SU-DHL-6 (cell line): ENCODE measurements around the gene TESK2.

Experiments
- H2AFZ ChIP-seq: fragments of 200-600 bp; sonication (generic); 2 replicates; pipeline ENCODE4 v1.6.1; 2014; ENCODE audit warnings: low read depth, mild to moderate bottlenecking, moderate library complexity, mixed read lengths, antibody characterized with exemption, low read length; ENCODE audit not compliant: severe bottlenecking
- H3F3A ChIP-seq: fragments of 200-600 bp; shearing (Covaris generic); 2 replicates; pipeline ENCODE4 v1.6.0; 2016; ENCODE audit warnings: antibody characterized with exemption, mild to moderate bottlenecking; ENCODE audit not compliant: insufficient read depth
- H3K27ac ChIP-seq: fragments of 200-600 bp; sonication (generic); 2 replicates; pipeline ENCODE4 v1.5.1; 2016; ENCODE audit warnings: low read depth, mild to moderate bottlenecking, low read length, moderate library complexity, mixed read lengths
- H3K27me3 ChIP-seq: fragments of 200-600 bp; sonication (generic), shearing (Covaris generic); 2 replicates; pipeline ENCODE4 v1.6.0; 2014; ENCODE audit warnings: mild to moderate bottlenecking, low read length
- H3K36me3 ChIP-seq: fragments of 200-600 bp; sonication (generic); 2 replicates; pipeline ENCODE4 v1.6.1; 2014; ENCODE audit warnings: mild to moderate bottlenecking, low read length, mixed read lengths
- H3K4me2 ChIP-seq: fragments of 300-600, 200-600 bp; shearing (Covaris generic), sonication (generic); 2 replicates; pipeline ENCODE4 v1.6.0; 2014; ENCODE audit warnings: low read length, low read depth, mild to moderate bottlenecking; ENCODE audit not compliant: poor library complexity, severe bottlenecking
- H3K4me3 ChIP-seq: fragments of 200-600 bp; sonication (generic); 2 replicates; pipeline ENCODE4 v1.5.1; 2014; ENCODE audit warnings: antibody characterized with exemption, low read length, mild to moderate bottlenecking, mixed read lengths; ENCODE audit not compliant: insufficient read depth, poor library complexity, severe bottlenecking
- H3K79me2 ChIP-seq: fragments of 200-600 bp; sonication (generic); 2 replicates; pipeline ENCODE4 v1.6.1; 2014; ENCODE audit warnings: mild to moderate bottlenecking, low read length, moderate library complexity; ENCODE audit not compliant: insufficient read depth
- H3K9ac ChIP-seq: fragments of 200-600 bp; sonication (generic); 2 replicates; pipeline ENCODE4 v1.7.0; 2014; ENCODE audit warnings: mild to moderate bottlenecking, low read length
- H3K9me2 ChIP-seq: fragments of 200-600 bp; sonication (generic); replicated peaks from 2 replicates; pipeline ENCODE4 v1.6.1; 2014; ENCODE audit warnings: low read length; ENCODE audit not compliant: insufficient read depth
- H3K9me3 ChIP-seq: fragments of 200-600 bp; sonication (generic); 2 replicates; pipeline ENCODE4 v1.6.1; 2014; ENCODE audit warnings: low read length, mixed read lengths; ENCODE audit not compliant: insufficient read depth
- H4K20me1 ChIP-seq: fragments of 200-600 bp; sonication (generic); 2 replicates; pipeline ENCODE4 v1.6.1; 2014; ENCODE audit warnings: low read depth, mild to moderate bottlenecking, antibody characterized with exemption, low read length, moderate library complexity, mixed read lengths
- EZH2phosphoT487 ChIP-seq: fragments of 200-600 bp; sonication (generic), shearing (Covaris generic); conservative IDR thresholded peaks from 2 replicates; pipeline ENCODE4 v1.6.1; 2018; ENCODE audit warnings: mild to moderate bottlenecking, antibody characterized with exemption, low read length, moderate library complexity, mixed read lengths
- TF ChIP-seq, protein P1 (sequence below): fragments of 200-600 bp; sonication (generic); IDR thresholded peaks from one replicate; pipeline ENCODE4 v1.5.1; 2017; ENCODE audit warnings: antibody characterized with exemption, mild to moderate bottlenecking, low read length, moderate library complexity; ENCODE audit not compliant: insufficient read depth, poor library complexity, severe bottlenecking

Gene TESK2

GRCh38 chr1:45335855-45336324 is 155.1 kb downstream of the TESK2 start:
- Histone ChIP-seq H3K4me3 (no peak overlapping the region), H2AFZ (no peak overlapping the region), H3K9me3 (no peaks in the 10 kb centered on the region), H3K4me2 (no peak overlapping the region), H3K9me2 (no peaks in the 10 kb centered on the region), H3K9ac (no peak overlapping the region), H3K27ac (no peak overlapping the region), H3K27me3 (no peaks in the 10 kb centered on the region), H3K36me3 (no peaks in the 10 kb centered on the region), H3F3A (peaks cover 12% of the 10 kb centered on the region), H3K79me2 (peaks cover 15% of the 10 kb centered on the region), H4K20me1 (no peaks in the 10 kb centered on the region)
- no peak for TF ChIP-seq EZH2phosphoT487
- TF ChIP-seq, protein P1, sequence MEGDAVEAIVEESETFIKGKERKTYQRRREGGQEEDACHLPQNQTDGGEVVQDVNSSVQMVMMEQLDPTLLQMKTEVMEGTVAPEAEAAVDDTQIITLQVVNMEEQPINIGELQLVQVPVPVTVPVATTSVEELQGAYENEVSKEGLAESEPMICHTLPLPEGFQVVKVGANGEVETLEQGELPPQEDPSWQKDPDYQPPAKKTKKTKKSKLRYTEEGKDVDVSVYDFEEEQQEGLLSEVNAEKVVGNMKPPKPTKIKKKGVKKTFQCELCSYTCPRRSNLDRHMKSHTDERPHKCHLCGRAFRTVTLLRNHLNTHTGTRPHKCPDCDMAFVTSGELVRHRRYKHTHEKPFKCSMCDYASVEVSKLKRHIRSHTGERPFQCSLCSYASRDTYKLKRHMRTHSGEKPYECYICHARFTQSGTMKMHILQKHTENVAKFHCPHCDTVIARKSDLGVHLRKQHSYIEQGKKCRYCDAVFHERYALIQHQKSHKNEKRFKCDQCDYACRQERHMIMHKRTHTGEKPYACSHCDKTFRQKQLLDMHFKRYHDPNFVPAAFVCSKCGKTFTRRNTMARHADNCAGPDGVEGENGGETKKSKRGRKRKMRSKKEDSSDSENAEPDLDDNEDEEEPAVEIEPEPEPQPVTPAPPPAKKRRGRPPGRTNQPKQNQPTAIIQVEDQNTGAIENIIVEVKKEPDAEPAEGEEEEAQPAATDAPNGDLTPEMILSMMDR, result no peak

DNA sequence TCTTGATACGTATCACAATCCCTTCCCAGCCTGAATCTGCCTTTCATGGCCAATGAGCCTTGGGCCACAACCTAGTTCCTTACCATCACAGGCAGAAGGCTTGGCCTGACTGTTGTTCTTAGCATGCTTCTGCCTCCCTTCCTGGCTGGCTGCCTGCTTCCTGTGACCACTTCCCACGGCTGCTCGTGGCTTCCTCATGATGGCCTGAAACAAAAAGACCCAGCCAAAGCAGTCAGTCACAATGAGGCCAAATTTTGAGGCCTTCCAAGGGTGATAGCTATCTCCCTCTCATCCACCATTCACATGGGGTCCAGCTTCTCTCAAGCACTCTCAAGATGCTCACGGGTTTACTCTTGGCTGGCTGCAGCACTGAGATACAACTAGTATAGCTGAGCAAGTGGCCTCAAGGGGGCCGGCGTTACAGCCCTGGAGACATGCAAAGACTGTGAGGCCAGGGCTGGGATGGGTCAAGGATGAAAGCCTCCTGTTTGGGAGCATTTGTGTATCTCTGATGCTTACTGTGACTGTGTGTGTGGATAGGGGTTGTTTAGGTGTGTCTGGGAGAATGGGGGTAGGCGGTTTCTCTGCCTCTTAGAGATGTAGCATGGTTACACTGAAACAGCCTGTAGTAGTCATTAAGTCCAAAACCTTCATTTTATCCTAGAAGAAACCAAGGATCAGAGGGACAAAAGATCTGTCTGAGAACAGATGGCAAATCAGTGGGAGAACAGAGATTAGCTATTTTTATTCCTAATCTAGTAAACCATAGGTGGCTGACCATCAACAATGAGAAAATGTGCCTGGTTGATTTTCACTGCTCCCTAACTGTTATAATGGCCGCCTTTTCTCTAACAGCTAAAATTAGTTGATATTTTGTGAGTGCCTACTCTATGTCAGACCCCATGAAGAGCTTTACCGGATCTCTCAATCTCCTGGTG is 156.4 kb downstream of the TESK2 start:
- Histone ChIP-seq H3K27ac (no peak overlapping the region), H3F3A (peaks cover 12% of the 10 kb centered on the region), H4K20me1 (no peaks in the 10 kb centered on the region), H3K9me3 (no peaks in the 10 kb centered on the region), H3K9ac (no peak overlapping the region), H3K36me3 (no peaks in the 10 kb centered on the region), H3K79me2 (peaks cover 6% of the 10 kb centered on the region), H3K27me3 (no peaks in the 10 kb centered on the region), H2AFZ (no peak overlapping the region), H3K4me3 (no peak overlapping the region), H3K4me2 (no peak overlapping the region), H3K9me2 (no peaks in the 10 kb centered on the region)
- TF ChIP-seq, protein P1, result no peak
- TF ChIP-seq EZH2phosphoT487, result no peak

DNA sequence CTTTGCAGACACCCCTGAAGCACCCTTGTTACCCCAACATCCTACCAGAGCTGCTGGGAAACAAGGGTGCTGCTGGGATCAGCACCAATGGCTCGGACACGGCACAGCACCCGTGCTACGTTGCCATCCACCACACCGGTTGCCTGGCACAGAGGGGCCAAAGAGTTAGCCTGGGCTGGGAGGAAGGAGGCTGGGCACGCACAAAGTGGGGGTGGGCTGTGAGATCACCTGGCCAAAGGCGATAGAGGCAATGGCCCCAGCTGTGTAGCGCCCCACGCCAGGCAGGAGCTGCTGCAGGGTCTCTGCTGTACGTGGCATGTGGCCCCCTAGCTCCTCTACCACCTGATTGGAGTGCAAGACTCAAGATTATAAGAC is 158.6 kb downstream of the TESK2 start:
- H2AFZ ChIP-seq, result no peak overlapping the region
- H3K27ac ChIP-seq, result no peak overlapping the region
- no peaks in the 10 kb centered on the region for H3K36me3 ChIP-seq
- H3F3A ChIP-seq, result peaks cover 6% of the 10 kb centered on the region; the same call in 1 of the 2 replicates
- H3K27me3 ChIP-seq, result no peaks in the 10 kb centered on the region
- H3K79me2 ChIP-seq, result peaks cover 16% of the 10 kb centered on the region
- H3K9ac ChIP-seq, result no peak overlapping the region
- no peak overlapping the region for H3K4me3 ChIP-seq
- H3K4me2 ChIP-seq, result no peak overlapping the region
- H3K9me3 ChIP-seq, result no peaks in the 10 kb centered on the region
- no peak for TF ChIP-seq EZH2phosphoT487
- TF ChIP-seq, protein P1, result no peak
- no peaks in the 10 kb centered on the region for H4K20me1 ChIP-seq
- no peaks in the 10 kb centered on the region for H3K9me2 ChIP-seq
